Midbrain (tissue), 1 donor: Measurements from ENCODE around the gene PPFIA1.

Experiments used
- DNase-seq: peaks from one replicate; lab custom pipeline; 2025; lab: John Stamatoyannopoulos, UW

The PPFIA1 gene

DNA sequence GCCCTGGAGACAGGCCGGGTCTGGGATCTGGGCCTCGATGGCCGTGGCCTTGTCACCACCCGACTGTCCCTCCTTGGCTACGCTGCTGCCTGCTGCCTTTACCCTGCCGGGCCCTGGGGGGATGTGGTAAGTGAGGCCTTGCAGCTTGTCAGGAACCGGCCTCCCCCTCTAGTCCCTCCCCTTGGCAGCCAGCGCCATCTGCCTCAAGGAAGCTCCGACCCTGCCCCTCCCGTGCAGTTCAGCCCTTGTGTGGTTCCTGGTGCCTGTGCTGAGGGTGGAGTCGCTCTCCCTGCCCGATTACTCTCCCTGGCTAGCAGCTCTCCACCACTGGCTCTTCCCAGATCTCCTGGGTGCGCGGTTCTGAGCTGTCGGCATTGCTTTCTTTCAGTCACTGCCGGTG is 161.6 kb downstream of the PPFIA1 start:
- DNase-seq: no peak

DNA sequence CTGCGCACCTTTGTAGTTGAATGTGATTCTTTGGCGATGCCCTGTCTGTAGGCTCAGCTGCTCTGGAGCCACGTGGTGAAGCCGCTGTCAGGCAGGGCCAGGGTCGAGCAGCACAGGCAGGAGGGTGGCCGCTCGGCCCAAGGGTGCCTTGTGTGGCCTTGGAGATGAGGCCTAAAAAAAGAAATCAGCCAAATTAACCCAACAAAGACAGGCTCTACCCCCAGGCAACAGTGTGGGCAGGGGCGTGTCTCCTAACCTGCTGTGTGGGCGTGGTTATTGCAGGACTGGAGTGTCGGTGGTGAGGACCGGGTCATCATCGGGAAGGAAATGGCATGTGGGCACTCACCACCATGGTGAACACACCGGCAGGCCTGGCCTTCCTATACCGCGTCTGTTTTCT is 162.1 kb downstream of the PPFIA1 start:
- DNase-seq: no peak

DNA sequence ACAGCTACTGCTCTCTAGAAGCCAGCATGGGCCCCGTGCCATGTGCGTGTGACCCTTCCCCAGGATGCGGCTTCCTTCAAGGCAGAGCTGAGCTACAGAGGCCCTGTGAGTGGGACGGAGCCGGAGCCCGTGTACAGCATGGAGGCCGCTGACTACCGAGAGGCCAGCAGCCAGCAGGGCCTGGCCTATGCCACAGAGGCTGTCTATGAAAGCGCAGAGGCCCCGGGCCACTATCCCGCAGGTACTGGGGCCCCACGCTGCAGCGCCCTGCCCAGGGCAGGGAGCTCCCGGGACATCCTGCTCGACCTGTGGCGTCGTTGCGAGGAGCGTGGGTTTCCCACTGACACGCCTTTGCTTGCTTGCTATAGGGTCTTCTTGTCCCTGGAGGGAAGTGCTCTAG is 162.5 kb downstream of the PPFIA1 start:
- no peak for DNase-seq

DNA sequence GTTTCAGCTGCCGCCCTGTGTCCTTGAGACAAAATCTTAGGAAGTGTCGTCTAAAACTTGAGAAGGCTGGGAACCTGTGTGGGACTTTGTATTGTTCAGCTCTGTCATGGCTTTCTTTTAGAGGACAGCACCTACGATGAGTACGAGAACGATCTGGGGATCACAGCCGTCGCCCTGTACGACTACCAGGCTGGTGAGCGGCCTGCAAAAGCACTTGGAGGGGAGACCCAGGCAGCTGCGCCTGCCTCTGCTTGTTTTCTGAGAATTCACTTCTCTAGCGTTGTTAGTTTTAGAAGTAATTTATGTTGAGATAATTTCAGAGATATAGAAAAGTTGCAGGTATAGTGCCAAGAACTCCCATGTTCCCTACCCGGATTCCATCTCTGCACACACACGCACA is 163.0 kb downstream of the PPFIA1 start:
- DNase-seq: no peak
